Activated gamma-delta T cell (primary cell): ENCODE measurements around the gene GLYAT.

Experiments
- DNase-seq: peaks from one replicate; lab custom pipeline; 2025; lab: John Stamatoyannopoulos, UW
- total RNA-seq, 2 donors: gene quantifications; one replicate each; lab custom pipeline; 2026; lab: John Stamatoyannopoulos, UW

The GLYAT gene, protein sequence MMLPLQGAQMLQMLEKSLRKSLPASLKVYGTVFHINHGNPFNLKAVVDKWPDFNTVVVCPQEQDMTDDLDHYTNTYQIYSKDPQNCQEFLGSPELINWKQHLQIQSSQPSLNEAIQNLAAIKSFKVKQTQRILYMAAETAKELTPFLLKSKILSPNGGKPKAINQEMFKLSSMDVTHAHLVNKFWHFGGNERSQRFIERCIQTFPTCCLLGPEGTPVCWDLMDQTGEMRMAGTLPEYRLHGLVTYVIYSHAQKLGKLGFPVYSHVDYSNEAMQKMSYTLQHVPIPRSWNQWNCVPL
- total RNA-seq = 0 to 0.09 reads per million in 2 donors

DNA sequence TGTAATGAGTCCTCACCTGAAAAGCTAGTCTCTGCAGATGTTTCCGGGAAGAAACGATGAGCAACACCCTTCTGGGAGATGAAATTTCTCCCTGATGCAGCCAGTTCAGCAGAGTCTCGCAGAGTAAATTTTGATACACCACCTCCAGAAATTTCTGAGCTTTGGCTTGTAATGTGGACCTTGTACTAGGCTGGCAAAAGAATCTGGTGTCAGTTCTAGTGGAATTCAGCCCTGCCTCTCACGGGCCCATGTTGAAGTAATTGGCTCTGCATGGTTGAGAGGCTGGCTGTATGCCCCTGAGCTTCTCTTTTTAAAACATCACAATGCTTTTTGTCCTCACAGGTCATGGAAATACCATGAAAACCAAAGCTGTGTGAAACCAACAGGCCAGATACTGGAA lies at the start of gene GLYAT:
TSS of gene GLYAT (minus strand) at position 125 of the 400 bp plus-strand sequence. CDS start 7,447 bp downstream, outside the sequence.
- DNase-seq = no peak

DNA sequence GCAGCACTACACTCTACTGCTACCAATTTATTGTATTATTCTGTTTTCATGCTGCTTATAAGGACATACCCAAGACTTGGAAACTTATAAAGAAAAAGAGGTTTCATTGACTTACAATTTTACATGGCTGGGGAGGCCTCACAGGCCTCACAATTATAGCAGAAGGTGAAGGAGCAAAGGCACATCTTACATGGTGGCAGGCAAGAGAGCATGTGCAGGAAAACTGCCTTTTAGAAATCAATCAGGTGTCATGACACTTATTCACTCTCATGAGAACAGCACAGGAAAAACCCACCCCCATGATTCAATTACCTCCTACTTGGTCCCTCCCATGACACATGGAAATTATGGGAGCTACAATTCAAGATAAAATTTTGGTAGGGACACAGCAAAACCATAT lies 49.6 kb upstream of the GLYAT start:
- no peak for DNase-seq

DNA sequence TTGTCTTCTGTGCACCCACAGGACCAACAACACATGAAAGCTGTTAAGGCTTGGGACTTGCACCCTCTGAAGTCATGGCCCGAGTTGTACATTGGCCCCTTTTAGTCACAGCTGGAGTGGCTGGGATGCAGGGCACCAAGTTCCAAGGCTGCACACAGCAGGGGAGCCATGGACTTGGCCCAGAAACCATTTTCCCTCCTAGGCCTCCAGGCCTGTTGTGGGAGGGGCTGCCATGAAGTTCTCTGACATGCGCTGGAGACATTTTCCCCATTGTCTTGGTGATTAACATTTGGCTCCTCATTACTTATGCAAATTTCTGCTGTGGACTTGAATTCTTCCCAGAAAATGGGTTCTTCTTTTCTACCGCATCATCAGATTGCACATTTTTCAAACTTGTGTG lies 48.8 kb upstream of the GLYAT start:
- no peak for DNase-seq

DNA sequence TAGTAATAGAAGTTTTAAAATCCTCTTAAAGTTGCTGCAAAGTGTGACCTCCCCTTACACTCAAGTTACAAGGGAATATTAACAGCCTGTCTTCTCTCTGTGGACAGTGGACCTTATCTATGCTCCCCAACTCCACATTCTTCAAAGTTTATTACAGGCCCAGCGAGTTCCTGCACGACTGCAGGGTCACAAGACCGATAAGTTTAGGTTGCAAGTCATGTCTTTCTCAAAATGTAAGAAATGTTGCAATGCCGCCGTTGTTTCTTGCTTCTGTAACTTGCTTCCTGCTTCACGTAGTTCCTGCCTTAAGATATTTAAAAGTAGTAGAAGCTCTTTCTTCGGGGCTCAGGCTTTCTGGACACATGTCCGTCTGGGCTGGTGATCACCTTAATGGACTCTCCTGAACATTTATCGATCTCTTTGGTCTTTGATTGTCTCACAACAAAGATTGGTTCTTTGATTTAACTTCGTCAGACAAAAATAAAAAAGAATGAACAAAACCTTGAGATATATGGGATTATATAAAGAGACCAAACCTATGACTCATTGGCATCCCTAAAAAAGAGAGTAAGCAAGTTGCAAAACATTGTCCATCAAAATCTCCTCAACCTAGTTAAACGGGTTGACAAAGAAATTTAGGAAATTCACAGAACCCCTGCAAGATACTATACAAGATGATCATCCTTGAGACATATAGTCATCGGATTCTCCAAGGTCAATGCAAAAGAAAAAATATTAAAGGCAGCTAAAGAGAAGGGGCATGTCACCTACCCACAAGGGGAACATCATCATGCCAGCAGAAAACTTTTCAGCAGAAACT lies 45.4 kb upstream of the GLYAT start:
- no peak for DNase-seq

DNA sequence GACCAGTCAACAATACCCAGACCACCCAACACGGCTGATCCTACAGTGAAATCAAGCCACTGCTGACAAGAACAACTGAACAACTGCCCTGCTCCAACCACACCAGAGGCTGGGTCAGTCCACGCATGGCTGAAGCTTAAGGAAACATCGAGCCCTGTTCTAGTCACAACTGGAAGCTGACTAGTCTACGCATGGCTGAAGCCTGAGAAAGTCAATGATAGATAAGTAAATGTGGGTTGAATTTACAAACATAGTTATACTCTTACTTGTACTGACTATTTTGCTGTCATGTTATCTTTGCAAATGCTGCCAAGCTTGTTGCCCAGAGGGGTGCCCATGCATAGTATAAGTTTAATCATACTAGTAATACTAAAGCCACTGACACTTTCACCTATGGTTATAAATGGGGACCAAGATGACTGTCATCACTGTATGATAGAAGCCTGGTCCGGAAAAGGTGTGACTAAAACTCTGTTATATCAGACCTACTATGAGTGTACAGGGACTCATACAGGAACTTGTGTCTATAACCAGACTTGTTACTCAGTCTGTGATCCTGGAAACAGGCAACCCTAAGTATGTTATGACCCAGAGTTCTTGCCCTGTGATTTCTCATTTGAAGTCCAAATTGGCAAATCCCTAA lies 43.4 kb upstream of the GLYAT start:
- DNase-seq = no peak

DNA sequence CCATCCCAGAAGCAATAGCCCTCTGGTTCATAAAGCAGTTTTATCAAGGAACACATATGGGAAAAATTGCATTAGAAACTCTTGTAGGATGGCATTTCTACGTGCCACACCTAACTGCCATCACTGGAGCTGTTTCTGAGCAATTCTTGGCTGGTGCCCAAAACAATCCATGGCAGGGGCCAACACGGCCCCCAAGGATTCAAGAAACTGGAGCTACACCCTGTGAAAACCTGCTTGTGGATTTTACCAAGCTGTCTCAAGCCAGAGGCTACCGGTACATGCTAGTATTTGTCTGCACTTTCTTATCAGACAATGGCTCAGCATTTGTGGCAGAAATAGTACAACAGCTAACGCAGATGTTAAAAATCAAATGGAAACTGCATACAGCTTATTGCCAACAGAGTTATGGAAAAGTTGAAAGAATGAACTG lies 42.4 kb upstream of the GLYAT start:
- DNase-seq = no peak

DNA sequence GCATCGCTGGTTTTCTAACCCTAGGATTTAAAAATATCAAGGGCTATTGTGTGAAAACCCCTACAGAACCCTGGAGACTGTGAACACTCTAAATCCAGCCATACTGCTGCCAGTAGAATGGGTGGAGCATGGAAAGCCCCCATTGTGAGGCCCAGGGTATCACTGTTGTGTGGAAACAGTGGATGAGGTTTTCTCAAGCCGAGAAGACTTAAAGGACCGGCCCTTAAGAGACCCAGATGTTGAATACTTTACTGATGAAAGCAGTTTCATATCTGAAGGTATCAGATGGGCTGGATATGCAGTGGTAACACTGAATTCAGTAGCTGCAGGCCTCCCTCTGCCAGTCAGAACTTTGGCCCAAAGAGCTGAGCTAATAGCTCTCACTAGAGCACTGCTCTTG lies 41.6 kb upstream of the GLYAT start:
- no peak for DNase-seq

DNA sequence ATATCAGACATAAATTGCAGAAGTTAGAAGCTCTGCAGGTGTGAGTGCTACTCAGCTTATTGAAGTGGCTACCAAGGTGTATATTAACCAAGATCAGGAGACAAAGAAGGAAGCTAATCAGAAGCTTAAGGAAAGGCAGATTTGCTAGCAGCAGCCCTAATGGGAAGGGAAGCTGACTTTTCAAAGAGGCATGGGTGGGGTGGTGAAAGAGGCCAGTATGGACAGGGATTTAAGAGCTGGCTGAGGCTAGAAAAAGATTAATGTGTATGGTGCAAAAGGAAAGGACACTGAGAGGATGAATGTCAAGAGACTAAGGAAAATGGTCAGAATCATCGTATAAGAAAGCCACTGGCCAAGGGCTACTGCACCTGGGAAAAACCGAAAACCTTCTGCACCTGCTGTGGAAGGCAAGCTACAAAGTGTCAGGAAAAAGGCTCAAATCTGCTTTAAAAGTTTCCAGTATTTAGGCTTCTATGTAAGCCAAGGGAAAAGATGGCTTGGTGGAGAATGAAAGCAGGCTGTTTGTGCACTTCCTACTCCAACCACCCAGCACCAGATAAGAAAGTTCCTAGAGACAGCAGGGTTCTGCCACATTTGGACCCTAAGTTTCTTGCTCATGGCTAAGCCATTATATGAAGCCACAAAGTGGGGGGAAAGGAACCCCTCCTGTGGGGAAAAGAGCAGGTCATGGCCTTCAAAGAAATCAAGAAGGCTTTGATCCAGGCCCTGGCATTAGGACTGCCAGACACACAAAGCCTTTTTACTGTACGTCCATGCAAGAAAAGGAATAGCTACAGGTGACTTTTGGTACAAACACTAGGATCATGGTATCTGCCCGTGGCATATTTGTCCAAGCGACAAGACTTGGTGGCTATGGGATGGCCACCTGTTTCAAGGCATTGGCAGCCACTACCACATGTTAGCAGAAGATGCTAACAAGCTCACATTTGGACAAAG lies 40.9 kb upstream of the GLYAT start:
- no peak for DNase-seq

DNA sequence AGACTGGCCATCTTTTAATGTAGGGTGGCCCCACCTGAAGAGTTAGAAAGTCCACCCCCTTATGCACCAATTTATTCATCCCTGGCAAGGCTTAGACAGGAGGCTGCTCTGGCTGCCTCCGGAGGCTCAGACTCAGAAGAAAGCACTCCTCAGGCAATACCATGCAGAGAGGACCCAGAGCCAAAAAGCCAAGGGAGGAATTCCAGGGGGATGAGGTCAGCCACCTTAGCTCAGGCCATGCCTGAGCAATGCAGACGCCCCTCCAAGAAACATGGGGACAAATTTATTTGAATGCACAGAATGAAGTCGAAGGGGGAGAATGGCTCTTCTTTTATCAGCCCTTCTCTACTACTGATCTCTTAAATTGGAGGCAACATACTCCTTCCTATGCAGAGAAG lies 39.7 kb upstream of the GLYAT start:
- no peak for DNase-seq

DNA sequence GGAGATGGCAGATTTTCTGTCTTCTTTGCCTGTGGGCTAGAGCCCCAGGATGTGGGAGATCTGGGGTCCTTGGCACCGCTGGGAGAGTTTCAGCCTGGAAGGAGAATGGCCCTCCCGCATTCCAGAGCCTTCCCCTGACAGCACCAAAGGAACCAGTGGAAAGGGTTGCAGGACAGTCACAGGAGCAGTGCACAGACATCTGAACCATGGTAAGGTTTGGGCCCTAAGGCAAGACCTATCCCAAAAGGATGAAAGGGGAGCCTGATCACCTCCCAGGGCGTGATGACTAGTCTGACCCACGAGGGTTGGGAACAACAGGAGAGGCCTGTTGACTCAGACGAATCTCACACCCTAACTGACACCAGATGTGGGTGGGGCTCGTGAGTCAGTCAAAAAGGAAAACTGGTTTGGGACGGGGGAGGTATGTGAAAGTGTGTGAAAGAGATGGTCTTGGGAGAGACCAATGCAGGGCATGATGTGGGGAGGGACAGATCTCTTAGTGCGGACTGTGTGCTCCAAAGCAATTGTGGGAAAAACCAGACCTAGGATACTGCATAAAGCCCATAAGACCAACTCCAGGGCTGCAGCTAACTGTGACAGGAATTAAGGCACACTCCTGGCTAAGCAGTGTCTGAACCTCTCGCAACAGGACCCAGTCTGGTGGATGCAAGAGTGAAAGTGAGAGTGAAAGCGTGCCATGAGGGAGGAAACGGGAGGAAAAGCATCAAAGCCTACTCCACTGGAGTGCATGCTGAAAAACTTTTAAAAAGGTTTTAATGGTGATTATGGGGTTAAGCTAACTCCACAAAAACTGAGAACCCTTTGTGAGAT lies 39.1 kb upstream of the GLYAT start:
- DNase-seq = no peak

DNA sequence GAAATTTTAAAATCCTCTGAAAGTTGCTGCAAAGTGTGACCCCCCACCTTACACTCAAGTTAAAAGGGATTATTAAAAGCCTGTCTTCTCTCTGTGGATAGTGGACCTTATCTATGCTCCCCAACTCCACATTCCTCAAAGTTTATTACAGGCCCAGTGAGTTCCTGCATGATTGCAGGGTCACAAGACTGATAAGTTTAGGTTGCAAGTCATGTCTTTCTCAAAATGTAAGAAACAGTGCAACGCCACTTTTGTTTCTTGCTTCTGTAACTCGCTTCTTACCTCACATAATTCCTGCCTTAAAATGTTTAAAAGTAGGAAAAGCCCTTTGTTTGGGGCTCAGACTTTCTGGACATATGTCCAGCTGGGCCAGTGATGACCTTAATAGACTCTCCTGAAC lies 38.4 kb upstream of the GLYAT start:
- DNase-seq = no peak

DNA sequence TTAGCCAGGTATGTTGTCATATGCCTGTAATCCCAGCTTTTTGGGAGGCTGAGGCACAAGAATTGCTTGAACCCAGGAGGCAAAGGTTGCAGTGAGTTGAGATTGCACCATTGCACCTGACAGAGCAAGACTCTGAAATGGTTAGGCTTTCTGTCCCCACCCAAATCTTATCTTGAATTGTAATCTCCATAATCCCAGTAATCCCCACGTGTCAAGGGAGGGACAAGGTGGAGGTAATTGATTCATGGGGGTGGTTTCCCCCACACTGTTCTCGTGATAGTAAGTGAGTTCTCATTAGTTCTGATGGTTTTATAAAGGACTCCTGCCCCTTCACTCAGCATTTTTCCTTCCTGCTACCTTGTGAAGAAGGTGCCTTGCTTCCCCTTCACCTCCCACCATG lies 37.6 kb upstream of the GLYAT start:
- no peak for DNase-seq

DNA sequence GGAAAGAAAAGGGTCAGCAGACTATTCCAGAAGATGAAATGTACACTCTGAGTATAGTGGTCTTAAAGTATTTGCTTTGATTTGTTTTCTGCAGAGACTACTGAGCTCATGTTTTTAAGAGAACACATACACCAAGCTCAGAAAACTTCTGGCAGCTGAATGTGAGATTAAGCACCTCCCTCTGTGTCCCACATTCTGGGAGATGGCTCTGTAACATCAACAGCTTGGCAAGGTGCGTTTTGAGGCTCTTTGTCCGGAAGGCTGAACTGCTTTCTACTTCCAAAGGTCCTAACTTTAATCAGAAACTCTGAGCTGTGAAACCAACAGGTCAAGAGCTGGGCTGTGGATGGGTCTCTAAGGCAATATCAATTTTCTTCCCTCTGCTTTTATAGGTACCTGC lies 36.4 kb upstream of the GLYAT start:
- no peak for DNase-seq

DNA sequence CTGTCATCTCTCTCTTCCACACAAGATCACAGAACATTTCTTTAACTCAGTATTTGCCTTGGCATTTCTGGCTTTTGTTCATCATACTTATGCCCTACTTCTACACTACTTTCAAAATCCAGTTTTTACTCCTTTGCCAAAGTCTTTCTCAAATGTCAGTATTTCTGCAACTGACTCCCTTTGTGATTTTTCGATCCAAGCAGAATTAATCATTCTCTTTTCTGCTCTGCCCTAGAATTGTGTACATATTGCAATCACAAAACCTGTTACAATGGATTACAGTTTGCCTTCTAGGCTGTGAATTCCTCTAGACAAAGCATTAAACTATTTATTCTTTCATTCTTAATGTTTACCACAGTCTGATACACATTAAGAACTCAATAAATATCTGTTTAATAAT lies 33.3 kb upstream of the GLYAT start:
- no peak for DNase-seq

DNA sequence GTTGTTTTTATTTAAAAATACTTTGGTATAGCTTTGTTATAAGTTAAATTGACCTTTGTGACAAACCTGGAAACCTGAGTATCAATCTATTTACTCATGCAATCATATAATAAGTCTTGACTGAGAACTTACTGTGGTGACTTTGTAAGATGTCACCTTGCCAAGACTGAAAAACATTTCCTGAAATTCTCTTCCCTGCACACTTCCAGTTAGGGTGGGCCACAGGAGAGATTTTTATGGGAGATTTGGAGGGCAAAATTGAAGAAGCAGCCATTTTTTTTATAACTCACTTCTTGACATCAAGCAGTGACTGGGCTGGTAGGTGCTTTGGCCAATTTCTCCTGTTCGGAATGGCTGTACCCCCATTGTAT lies 31.4 kb upstream of the GLYAT start:
- DNase-seq = no peak

DNA sequence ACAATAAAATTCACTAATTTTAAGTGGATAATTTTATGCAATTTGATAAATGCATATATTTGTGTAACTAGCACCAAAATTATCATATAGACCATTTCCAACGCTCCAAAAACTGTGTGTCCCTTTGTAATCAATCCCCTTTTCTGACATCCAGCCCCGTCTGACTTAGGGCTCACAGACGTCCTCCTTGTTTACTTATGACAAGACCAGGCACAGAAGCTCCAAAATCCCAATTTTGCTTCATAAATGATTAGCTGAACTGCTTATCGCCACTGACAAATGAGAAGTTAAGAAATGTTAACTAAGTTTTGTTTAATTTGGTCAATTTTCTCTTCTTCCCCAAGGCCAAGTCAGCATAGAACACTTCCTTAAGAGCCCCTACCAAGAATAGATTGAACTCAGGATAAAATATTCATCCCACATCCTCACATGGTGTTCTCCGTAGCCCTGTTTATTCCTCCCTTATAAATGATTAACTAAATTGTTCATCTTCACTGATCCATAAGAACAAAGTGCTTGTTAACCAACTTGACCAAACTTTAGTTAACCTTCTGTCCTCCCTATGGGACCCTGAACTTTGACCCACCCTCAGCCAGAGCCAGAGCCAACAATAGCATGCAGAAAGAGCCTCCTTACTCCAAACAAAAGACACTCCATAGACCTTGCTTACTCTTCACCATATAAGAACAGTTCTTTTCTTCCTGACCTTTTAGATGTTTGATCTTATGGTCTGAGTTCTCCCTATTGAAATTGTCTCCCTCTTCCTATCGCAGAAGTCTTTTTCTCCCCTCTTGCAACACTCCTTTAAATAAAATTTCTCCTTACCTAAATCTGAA lies 30.8 kb upstream of the GLYAT start:
- no peak for DNase-seq

DNA sequence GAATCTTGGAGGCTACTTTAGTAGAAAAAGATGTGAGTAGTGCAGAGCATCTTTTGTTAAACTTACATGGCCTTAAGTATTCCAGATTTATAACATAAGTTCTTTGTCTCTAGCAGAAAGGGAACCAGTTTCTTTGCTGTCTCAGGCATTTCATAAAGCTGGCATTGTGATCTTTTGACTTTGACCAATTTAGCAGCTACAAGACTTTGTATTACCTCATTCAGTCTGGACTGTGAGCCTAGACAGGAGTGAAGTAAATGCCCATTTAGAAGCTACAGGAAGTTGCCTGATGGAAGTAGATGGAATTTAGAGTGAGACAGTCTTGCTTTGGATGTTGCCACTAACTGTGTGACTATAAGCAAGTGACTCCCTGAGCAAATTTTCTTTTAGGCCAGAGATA lies 25.7 kb upstream of the GLYAT start:
- no peak for DNase-seq

DNA sequence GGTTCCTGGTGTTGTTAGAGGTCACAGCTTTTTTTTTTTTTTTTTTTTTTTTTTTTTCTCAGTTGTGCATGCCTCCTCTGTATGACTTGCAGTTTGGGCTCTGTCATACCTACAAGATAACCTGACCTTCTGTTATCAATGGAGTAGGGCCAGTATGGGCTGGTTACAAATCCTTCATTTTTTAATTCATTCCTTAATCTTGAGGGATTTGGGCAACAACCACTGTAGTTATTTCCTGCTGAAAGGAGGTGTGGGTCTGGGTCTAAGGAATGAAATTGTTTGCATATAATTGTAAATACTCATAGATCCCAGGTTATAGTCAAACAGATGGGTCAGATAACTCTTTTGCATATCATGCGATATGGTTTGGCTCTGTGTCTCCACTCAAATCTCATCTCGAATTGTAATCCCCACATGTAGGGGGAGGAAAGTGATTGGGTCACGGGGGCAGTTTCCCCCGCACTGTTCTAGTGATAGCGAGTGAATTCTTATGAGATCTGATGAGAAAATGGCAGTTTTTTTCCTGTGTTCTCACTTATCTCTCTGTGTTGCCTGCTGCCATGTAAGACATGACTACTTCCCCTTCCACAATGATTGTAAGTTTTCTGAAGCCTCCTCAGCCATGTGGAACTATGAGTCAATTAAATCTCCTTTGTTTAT lies 14.1 kb upstream of the GLYAT start:
- DNase-seq = no peak

DNA sequence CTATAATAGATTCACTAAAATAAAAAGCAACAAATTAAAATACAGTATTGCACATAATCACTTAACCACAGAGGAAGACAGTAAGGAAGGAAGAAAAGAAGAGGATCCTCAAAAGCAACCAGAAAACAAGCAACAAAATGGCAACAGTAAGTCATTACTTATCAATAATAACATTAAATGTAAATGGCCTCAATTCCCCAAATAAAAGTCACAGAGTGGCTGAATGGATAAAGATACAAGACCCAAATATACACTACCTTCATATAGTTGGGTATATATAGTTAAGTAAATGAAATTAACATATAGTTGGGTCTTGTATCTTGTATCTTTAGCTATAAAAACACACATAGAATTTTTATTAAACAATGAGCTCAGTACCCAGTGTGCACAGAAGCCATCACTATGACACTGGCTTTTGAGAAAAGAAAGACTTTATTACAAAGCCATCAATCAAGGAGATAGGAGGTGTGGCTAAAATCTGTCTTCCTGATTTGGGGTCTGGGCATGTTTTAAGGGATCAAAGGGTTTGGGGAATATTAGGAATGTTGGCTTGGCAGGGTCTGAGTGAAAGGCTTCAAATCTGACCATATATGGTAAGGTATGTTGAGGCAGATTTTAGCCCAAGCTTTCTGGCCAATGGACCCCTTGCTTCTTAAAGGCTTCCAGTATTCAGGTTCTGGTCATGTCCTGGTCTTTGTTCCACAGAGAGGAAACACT lies 13.4 kb upstream of the GLYAT start:
- no peak for DNase-seq
